Body of pancreas (tissue), 4 donors: ENCODE results near the gene ADPRHL1. TPM values are rescaled to one million over a fixed set of nuclear protein-coding genes. Genes with fewer than 3 reads are reported as not detected.
"Not testable (repeated sequence)": the region's sequence is repeated elsewhere in the genome, so short reads cannot be mapped to it uniquely, and the experiment has no call there.

Source experiments
- ATAC-seq: fragments of 150-250 bp; one replicate; pipeline ENCODE4 v1.9.1; 2016
- DNase-seq, 4 donors: peaks; one replicate each; pipeline ENCODE4 v3.0.0-alpha.2; 2019
- H3K27ac ChIP-seq, 4 donors: fragments of 200-600 bp; sonication (generic); 1 replicate in 3 of 4; 2 replicates in 1 of 4; pipeline versions ENCODE4 v1.5.1 to v1.6.1; 2016 to 2019; ENCODE audit warnings: mild to moderate bottlenecking in 1 of 4, mixed read lengths in 1 of 4, moderate library complexity in 1 of 4
- H3K27me3 ChIP-seq, 2 donors: fragments of 200-600 bp; sonication (generic); one replicate each; pipeline ENCODE4 v1.6.0; 2016; ENCODE audit warnings: mild to moderate bottlenecking in 1 of 2
- H3K36me3 ChIP-seq, 2 donors: fragments of 200-600 bp; sonication (generic); replicated peaks in 1 of 2; 2 replicates each; pipeline ENCODE4 v1.5.1; 2016; ENCODE audit warnings: low read depth in 2 of 2; ENCODE audit not compliant: insufficient read depth in 1 of 2
- H3K4me1 ChIP-seq: fragments of 200-600 bp; sonication (generic); one replicate; pipeline ENCODE4 v1.6.0; 2016
- H3K4me3 ChIP-seq, 2 donors: fragments of 200-600 bp; sonication (generic); 1 replicate in 1 of 2; 2 replicates in 1 of 2; pipeline ENCODE4 v1.5.1; 2016 to 2019
- H3K9me3 ChIP-seq, 3 donors: fragments of 200-600 bp; sonication (generic); 1 replicate in 2 of 3; 2 replicates in 1 of 3; pipeline ENCODE4 v1.5.1; 2016
- POLR2A ChIP-seq, 3 donors: fragments of 450-650 bp; IDR thresholded peaks; one replicate each; pipeline ENCODE4 v1.6.1; 2016; ENCODE audit warnings: antibody characterized with exemption in 3 of 3, mild to moderate bottlenecking in 2 of 3
- WGBS, 2 donors: methylation state at CpG; one replicate each; pipeline ENCODE4 v1.1.5; 2017; 5-methylcytosine and 5-hydroxymethylcytosine counted together
- intact Hi-C: fragments of 100-400 bp; cut with DNase I; formaldehyde crosslinking; loops from one replicate; pipeline ENCODE4 v1.15.1; 2023
- total RNA-seq, 2 donors: library from RNA; depleted of rRNA; stranded (reverse); fragments of >200 nt; gene quantifications; one replicate each; pipeline ENCODE4 v1.1.0, GENCODE V29; 2016
- TF ChIP-seq, protein P1 (sequence below), 7 experiments: fragments of 450-650 bp in 4 of 7; fragments of 200-600 bp in 3 of 7; sonication (generic) in 3 of 7; IDR thresholded peaks; one replicate each; pipeline ENCODE4 v1.5.1; 2016 to 2019; ENCODE audit warnings: antibody characterized with exemption in 7 of 7

ADPRHL1 gene
- total RNA-seq, 2 donors from 2014 or later: 6.0 to 15.8 TPM

DNA sequence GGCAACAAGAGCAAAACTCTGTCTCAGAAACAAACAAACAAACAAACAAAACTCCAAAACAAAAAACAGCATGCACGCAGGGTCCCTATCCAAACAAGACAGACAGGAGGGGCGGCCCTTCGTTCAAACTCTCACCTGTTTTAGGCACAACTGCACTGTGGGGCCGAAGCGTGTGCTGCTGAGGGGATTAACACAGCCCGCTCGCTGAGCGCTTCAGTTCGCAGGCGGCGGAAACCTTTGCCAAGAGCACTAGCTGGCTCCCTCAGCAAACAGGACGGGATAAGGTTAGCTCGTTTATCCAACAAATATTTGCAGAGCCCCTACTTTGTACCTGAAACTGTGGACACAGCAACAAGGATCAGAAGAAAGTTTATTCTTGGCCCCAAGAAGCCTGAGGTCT, 1.6 kb upstream of the ADPRHL1 start:
- WGBS, 2 donors: 58 to 80% methylated on average over 13 of the region's 13 CpGs
- intact Hi-C loops: no loop called here
- TF ChIP-seq, protein P1, sequence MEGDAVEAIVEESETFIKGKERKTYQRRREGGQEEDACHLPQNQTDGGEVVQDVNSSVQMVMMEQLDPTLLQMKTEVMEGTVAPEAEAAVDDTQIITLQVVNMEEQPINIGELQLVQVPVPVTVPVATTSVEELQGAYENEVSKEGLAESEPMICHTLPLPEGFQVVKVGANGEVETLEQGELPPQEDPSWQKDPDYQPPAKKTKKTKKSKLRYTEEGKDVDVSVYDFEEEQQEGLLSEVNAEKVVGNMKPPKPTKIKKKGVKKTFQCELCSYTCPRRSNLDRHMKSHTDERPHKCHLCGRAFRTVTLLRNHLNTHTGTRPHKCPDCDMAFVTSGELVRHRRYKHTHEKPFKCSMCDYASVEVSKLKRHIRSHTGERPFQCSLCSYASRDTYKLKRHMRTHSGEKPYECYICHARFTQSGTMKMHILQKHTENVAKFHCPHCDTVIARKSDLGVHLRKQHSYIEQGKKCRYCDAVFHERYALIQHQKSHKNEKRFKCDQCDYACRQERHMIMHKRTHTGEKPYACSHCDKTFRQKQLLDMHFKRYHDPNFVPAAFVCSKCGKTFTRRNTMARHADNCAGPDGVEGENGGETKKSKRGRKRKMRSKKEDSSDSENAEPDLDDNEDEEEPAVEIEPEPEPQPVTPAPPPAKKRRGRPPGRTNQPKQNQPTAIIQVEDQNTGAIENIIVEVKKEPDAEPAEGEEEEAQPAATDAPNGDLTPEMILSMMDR (IDR thresholded peaks at IDR 0.05): no peak
- no peak for TF ChIP-seq POLR2A (IDR thresholded peaks at IDR 0.05)
- H3K36me3 ChIP-seq: peaks cover 5 to 9% of the 10 kb centered on the region in 2 donors
- ATAC-seq (no peak), DNase-seq (peak in 1 of 4 donors; percentile 34)
- H3K27ac ChIP-seq: no peak overlapping the region
- no peaks in the 10 kb centered on the region for H3K9me3 ChIP-seq
- H3K4me3 ChIP-seq: no peak overlapping the region
- H3K4me1 ChIP-seq: peaks cover 5% of the 10 kb centered on the region
- H3K27me3 ChIP-seq: no peaks in the 10 kb centered on the region

DNA sequence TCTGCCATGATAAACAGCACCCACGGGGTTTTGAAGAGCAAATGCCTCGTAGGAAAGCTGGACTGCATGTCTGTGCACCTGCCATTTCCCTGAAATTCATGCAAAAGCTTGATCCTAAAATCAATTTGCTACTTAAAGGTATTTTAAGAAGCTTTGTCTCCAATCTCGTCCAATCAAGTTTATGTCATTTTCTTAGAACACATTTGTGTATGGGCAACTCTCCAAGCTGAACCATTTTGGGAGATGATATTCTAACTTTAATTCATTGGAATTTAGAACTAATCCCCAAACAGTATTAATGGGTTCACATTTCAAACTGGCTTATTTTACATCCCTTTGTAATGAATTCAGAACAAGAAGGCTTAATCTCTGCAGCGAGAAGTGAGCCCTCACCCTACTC, 822 bp downstream of the ADPRHL1 start:
- H3K36me3 ChIP-seq: peaks cover 0 to 1% of the 10 kb centered on the region in 2 donors
- ATAC-seq: no peak
- H3K27me3 ChIP-seq: no peaks in the 10 kb centered on the region
- H3K27ac ChIP-seq: no peak overlapping the region
- H3K4me3 ChIP-seq: no peak overlapping the region
- no peak for DNase-seq
- 81 to 84% methylated on average over 4 of the region's 4 CpGs for WGBS, 2 donors
- intact Hi-C loops: no loop called here
- H3K4me1 ChIP-seq: peaks cover 23% of the 10 kb centered on the region
- H3K9me3 ChIP-seq: no peaks in the 10 kb centered on the region
- no peak for TF ChIP-seq POLR2A (IDR thresholded peaks at IDR 0.05)
- TF ChIP-seq, protein P1 (IDR thresholded peaks at IDR 0.05): no peak

DNA sequence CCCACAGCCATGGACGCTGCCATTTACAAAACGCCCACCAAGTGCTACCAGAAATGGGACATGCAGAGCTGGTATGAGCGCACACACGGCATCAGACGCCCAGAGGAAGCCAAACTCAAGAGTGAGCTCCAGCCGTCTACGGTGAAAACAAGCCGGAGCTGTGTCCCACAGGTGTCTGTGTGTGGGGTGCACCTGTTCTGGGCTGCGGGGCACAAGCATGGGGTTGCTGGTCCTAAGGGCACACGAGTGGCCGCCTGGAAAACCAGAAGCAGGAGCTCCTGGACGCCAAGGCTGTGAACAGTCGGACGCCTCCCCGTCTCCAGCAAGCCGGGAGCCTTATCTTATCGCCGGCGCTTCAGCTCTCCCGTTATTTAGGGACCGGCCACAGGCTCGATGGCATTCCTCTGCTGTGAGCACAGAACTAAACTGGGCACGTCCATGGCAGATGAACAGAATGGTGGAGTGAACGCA, 1.3 kb downstream of the ADPRHL1 start:
- no peaks in the 10 kb centered on the region for H3K27me3 ChIP-seq
- H3K4me3 ChIP-seq: no peak overlapping the region
- DNase-seq (no peak), ATAC-seq (no peak)
- H3K4me1 ChIP-seq: peaks cover 23% of the 10 kb centered on the region
- WGBS, 2 donors: 78 to 81% methylated on average over 15 to 24 of the region's 24 CpGs
- TF ChIP-seq, protein P1 (IDR thresholded peaks at IDR 0.05): no peak
- no peak for TF ChIP-seq POLR2A (IDR thresholded peaks at IDR 0.05)
- intact Hi-C loops: no loop called here
- no peaks in the 10 kb centered on the region for H3K36me3 ChIP-seq
- no peaks in the 10 kb centered on the region for H3K9me3 ChIP-seq
- no peak overlapping the region for H3K27ac ChIP-seq

DNA sequence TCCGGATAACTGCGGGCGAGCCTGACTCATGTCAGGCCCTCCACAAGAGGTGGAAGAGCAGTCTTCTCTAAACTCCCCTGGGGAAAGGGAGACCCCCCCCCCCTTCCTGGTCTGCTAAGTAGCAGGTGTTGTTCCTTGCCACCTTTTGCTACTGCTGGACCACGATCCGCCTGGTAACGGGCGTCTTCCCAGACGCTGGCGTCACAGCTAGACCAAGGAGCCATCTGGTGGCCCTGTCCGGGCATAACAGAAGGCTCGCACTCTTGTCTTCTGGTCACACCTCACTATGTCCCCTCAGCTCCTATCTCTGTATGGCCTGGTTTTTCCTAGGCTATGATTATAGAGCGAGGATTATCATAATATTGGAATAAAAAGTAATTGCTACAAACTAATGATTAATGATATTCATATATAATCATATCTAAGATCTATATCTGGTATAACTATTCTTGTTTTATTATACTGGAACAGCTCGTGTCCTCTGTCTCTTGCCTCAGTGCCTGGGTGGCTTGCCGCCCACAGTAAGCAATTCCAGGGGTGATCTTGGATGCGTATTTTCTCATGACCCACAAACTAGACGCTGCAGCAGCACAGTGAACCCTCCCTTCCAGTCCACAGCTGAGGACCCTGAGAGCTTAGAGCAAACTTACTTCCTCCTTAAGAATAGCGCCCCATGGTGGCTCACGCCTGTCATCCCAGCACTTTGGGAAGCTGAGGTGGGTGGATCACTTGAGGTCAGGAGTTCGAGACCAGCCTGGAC, 2.2 kb downstream of the ADPRHL1 start:
- H3K36me3 ChIP-seq, ATAC-seq, H3K4me3 ChIP-seq, H3K27ac ChIP-seq, intact Hi-C loops, H3K27me3 ChIP-seq, H3K9me3 ChIP-seq: not testable (repeated sequence)
- WGBS, 2 donors: 34 to 51% methylated on average over 15 to 18 of the region's 19 CpGs
- peaks cover 27% of the 10 kb centered on the region for H3K4me1 ChIP-seq
- TF ChIP-seq, protein P1 (IDR thresholded peaks at IDR 0.05): peak in 6 of 7 experiments; percentile 17 to 70 (median 54)
- DNase-seq: peak; percentile 70 to 79 (median 74)

DNA sequence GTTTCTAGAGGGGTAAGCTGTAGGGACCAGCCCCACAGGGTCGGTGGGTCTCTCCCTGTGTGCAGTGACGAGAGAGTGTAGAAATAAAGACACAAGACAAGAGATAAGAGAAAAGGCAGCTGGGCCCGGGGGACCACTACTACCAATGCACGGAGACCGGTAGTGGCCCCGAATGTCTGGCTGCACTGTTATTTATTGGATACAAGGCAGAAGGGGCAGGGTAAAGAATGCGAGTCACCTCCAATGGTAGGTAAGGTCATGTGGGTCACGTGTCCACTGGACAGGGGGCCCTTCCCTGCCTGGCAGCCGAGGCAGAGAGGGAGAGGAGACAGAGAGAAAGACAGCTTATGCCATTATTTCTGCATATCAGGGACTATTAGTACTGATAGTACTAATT, 2.9 kb downstream of the ADPRHL1 start:
- ATAC-seq, H3K36me3 ChIP-seq, H3K9me3 ChIP-seq, H3K27me3 ChIP-seq, DNase-seq, H3K4me3 ChIP-seq, intact Hi-C loops, H3K27ac ChIP-seq: not testable (repeated sequence)
- peaks cover 34% of the 10 kb centered on the region for H3K4me1 ChIP-seq
- 81 to 89% methylated on average over 9 of the region's 9 CpGs for WGBS, 2 donors
